HK-2 (cell line): ENCODE data around the gene IL7R.
"Not testable (repeated sequence)": the region's sequence is repeated elsewhere in the genome, so short reads cannot be mapped to it uniquely, and the experiment has no call there.

Experiments
- DNase-seq: peaks from one replicate; pipeline ENCODE4 v3.0.0-alpha.2; 2018; ENCODE audit not compliant: unreplicated experiment

The IL7R gene

GRCh38 chr5:35876454-35876853 lies 19.8 kb downstream of the IL7R start:
- no peak for DNase-seq

GRCh38 chr5:35876922-35877321 lies 20.2 kb downstream of the IL7R start:
- DNase-seq: no peak

- no peak for DNase-seq
Observed at GRCh38 chr5:35877655-35878054, 21.0 kb downstream of the IL7R start.

- DNase-seq: no peak
Observed at GRCh38 chr5:35878079-35878478, 21.4 kb downstream of the IL7R start.

GRCh38 chr5:35879096-35879495 lies 22.4 kb downstream of the IL7R start:
- no peak for DNase-seq

DNA sequence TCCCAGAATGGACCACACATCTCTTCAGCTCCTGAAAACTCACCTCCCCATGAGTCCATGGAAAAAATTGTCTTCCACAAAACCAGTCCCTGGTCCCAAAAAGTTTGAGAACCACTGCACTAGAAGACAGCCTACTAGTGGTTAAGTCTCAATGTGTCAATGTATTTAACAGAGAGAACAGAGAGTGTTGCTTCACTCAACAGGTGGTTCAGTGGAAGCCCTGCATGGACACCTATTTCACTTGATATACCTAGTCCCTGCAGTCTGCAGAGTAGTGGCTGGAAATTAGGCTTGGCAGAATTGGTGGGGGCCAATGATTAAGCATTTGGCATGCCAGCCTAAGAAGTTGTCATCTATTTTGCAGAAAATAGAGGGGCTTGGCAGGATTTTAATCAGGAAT lies 23.0 kb downstream of the IL7R start:
- no peak for DNase-seq

- DNase-seq: no peak
Observed at GRCh38 chr5:35880156-35880555, 23.5 kb downstream of the IL7R start.

- no peak for DNase-seq
Observed at GRCh38 chr5:35881758-35882157, 25.1 kb downstream of the IL7R start.

DNA sequence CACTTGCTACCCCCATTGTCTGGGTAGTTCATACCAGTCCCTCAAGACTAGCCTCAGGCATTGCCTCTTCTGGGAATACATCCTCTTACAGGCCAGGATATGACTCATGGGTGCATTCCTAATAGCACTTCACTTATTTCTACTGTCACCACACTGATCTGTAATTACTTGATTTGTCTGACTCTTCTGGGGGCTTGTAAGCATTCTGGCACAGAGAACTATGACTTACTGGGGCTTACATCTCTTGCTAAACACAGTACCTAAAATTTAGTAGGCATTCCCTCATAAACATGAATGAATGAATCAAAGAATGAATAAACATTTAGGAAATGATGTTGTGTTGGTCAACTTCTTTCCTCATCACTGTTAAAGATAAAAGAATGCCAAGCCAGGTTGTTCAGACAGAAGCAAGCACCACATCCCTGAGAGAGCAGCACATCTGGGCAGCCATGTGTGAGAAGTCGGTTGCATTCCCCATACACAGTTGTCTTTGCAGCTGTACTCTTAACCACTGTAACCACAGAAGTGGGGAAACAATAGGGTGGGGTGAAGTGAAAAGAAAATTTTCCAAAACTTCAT lies 27.6 kb downstream of the IL7R start:
- peak; percentile 6 for DNase-seq

DNA sequence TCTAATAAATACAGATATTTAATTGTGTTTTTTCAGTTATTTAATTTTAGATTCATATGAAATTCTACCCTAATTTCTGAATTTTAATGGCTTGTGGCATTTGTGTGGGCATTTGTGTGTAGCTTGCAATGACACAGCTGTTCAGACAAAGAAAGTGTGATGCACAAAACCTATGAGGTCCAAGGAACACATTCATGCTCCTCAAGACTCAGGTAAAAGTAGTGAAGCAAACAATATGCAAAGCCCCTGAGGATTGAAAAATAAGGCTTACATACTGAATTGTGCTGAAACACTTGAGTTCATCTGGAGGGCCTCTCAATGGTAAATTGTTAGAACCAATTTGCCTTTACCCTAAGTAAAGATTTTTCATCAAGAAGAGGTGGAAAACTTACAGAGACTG lies 28.1 kb downstream of the IL7R start:
- no peak for DNase-seq

- DNase-seq: no peak
Observed at GRCh38 chr5:35886381-35886780, 29.7 kb downstream of the IL7R start.

DNA sequence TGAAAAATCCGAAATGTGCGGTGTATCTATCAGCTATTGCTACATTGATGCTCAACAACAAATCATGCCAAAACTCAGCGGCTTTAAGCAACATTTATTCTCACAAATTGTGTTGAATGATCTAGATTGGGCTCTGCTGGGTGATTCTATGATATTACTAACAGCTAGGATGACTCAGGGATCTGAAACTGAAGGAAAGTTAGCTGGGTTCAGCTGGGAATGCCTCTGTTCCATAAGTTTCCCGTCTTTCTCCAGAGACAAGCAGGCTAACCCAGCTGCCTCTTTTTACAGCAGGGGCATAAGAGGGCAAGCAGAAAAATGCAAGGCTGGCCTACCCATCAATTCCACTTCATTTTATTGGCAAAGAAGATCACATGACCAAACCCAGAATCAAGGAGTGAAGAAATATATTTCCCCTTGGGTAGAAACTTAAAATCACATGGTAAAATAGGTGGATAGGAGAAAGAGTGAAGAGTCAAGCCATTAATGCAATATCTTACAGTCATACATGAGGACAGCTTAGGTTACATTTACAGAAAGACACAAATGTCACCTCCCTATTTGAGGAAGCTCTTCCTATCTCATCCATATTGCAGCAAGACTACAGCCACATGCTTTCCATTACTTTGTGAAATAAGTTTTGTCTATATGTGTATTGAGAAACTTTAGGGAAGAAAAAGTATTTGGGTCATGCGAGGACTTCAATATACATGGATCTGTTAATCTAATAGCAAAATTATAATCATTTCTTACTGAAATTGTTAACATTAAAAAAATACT lies 30.8 kb downstream of the IL7R start:
- no peak for DNase-seq

DNA sequence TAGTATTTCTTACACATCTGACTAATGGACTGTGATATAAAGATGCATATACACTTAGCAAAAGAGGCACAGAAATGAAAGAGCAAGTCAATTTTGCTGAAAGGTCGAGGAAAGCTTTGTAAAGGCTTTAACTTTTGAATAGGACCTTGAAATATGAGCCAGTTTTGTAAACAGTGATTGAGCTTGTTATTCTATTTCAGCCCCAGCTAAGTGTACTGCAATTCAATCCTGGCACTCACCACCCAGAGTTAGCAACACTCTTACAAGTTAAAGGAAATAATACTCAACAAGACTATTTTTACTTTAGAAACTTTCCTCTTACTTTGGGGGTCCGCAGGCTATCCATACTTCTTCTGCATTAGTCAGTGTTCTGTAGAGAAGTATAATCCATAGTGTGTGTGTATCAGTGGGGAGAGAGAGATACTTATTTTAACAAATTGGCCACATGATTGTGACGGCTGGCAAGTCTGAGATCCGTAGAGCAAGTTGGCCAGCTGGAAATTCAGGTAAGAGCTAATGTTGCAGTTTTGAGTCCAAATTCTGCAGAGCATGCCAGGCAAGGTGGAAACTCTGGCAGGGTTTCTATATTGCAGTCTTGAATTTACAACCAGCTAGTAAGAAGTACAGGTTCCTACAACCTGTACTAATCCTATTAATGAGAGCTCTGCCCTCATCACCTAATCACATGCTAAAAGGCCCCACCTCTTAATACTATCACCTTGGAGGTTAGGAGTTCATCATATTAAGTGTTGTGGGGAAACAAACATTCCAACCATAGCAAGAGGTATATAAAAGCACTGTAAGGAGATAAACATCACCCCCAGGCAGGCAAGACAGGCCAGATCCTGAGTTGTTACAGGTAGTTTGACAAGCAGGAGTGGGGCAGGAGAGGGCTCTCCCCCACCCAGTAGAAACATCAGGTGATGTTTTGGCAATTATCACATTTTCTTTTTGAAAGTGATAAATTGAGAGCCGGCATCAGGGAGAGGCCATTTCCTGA lies 33.6 kb downstream of the IL7R start:
- DNase-seq: no peak

DNA sequence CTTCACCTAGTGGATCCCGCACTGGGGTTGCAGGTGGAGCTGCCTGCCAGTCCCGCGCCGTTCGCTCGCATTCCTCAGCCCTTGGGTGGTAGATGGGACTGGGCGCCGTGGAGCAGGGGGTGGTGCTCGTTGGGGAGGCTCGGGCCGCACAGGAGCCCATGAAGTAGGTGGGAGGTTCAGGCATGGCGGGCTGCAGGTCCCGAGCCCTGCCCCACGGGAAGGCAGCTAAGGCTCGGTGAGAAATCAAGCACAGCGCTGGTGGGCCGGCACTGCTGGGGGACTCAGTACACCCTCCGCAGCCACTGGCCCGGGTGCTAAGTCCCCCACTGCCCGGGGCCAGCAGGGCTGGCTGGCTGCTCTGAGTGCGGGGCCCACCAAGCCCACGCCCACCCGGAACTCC lies 36.1 kb downstream of the IL7R start:
- DNase-seq: not testable (repeated sequence)

DNA sequence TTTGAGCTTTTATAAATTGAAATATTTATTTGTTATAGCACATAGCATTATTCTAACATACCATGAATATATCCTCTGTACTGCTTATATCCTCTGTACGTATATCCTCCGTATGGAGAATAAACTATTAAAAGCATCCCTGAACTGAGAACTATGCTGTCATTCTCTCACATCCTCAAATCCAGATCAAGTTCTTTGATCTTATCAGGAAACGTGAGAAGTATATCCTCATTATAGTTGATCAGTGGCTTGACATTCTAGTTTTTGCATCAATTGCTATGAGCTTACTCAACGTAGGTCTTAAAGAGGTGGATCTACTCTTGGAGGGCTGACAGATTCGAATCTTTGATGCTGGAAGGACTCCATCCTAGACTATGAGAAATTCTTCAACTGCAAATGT lies 37.4 kb downstream of the IL7R start:
- no peak for DNase-seq

DNA sequence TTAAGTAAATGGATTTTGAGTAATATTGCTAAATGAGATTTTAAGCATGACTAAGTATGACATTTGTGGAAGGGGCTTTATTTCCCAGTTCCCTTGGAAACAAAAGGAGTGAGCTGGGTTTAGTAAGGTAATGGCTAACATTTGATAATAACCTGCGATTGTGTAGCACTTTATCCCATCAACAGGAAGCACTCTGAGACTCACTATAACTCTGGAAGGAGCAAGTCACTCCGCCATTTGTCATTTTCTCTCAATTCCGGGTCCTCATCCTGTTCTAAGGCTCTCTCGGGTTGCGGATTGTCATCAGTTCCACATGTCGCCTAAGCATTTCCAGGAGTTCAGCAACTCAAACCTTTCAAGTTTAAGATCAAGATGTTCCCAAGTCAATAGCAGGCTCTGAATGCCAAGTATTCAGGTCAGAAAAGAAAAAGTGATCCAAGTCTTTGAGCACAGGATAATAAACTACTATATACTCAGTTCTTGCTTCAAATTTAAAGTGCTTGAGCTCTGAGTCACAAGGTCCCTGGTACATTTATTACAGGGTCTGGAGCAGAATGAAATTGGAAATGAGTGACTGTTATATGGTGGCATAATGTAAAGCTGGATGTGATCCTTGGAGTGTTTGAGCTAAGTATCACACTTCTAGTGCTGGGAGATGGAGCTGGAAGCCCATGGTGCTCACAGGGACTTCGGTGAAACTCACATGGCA lies 42.4 kb downstream of the IL7R start:
- DNase-seq: no peak

DNA sequence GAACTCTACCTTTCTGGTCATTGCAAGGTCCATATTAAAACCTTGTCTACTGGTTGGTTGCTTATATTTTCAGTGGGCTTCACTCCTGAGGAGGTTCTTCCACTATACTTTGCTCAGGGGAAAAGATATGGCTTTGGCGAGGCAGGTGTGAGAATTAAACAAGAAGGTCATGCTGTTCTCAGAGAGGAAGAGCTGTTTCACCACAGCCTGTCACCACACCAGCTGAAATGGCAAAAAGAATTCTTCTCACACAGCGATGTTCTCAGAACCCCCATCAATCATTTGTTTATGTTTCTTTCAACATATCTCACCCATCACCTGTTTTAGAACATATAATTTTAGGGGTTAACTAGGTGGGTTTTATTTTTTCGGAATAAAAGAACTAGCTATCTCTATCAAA lies 43.1 kb downstream of the IL7R start:
- DNase-seq: no peak

DNA sequence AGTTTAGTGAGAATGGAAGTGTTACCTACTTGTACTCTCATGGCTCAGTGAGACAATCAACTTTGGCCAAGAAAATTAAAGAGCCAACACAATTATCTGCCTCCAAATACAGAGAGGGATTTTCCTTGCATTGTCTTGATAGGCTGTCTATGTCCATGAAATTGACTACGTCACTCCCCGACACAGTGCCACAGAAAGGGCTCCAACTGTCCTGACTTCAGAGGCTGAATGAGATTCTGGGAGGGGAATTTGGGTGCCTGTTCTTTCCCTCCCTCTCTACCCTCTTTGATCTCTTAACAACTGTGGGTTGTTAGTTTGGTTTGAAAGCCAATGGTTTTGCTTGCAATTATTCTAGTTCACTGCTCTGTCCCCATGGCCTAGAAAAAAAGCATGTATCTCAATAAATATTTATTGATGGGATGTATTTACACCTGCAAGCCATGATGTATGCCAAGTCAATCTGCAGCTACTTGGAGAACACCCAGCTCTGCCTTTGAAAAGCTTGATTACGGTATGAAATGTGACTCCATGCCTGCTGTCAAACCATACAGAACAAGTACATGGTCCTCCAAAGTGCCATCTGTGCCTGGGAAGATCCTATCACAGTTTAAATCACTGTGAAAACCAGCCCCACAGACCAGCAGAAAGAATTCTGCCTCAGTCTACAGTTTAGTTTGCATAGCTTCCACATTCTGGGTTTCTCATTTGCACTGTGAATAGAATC lies 44.4 kb downstream of the IL7R start:
- no peak for DNase-seq

GRCh38 chr5:35902046-35902672 lies 45.5 kb downstream of the IL7R start:
- no peak for DNase-seq

DNA sequence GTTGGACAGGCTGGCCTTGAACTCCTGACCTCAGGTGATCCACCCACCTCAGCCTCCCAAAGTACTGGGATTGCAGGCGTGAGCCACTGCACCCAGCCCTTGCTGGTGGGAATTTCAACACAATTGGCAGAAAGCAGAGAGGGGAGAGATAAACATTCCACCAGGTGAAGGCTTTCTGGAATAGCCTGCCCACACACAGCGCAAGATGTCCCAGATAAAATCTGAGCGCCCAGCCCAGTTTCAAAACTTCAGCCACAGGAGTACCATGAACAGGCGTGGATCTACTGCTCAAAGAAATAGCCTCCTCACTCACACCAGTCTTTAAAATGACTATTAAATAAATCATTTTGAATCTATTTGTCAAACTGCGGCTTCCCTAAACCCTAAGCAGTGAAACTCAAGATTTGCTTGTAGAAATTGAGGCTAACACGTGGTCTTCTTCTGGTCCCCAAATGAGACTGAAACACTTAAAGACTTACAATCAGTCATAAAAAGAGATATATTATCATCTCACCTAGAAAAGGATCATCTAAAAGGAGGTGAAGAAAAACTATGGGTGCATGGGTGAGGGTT lies 47.0 kb downstream of the IL7R start:
- DNase-seq: no peak
